Measurements from ENCODE around the gene LOXL1.

The LOXL1 gene

GRCh38 chr15:73983773-73984172, 57.5 kb downstream of the LOXL1 start:
- no peak for DNase-seq

DNA sequence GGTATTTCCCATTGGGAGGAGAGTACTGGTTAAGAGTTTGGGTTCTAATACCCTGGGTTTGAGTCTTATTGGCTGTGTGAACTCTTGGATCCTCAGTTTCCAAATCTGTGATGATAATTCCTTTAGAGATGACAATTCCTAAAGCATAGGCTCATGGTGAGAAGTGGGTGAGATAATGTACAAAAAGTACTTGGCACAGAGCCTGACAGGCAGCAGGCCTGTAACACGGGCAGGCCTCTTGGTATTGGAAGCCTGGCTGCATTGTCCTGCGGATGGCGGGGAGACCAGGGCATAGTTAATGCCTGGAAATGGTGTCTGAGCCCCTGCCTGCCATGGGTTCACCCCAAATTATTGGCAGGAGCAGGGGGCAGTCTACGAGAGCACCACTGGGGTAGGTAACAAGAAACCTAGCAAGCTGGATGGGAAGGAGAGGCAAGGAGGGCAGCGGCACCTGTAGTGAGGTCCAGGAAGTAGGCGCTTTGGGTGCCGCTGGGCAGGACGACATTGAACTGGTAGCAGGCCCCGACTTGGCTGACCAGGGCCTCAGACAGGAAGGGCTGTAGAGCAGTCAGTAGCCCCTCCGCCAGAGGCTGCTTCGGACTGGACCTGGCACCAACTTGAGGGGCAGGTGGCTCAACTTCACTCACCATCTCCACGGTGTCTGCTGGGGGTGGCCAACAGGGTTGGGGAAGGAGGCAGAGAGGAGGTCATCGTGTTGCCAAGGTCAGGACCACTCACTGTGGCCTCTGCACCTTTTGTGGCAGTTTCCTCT, 58.1 kb downstream of the LOXL1 start:
- DNase-seq, result no peak

DNA sequence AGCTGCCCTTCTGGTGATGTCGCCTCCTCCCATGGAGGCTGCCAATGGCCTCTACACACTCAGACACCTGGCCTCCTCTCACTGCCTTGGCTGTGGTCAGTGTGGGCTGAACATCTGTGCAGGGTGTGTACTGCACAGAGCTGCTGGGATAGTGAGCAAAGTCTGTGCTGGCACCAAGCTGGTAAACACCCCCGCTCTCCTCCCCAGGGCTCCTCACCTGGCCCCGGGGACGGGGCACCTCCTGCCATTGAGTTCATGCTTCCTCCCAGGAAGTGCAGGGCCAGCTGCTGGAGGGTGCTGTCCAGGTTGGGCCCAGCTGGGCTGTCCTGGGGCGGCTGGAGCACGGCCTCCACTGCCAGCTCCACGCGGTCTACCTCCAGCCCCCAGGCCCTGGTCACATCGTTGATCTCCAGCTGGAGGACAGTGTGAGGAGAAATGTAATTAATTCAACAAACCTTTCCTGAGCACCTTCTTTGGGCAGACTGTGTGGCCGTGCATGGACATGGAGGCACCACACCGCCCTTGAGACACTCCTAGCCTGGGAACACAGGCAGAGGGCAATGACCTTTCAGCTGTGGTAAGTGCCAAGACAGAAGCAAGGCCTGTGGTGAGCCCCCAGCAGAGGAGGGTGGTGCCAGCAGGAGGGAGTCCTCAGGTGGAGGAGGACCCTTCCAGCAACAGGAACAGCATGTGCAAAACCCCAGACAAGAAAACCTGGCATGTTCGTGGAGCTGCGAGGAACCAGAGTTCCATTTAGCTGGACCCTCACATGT, 59.0 kb downstream of the LOXL1 start:
- no peak for DNase-seq

GRCh38 chr15:73986055-73986775, 60.0 kb downstream of the LOXL1 start:
- no peak for DNase-seq

DNA sequence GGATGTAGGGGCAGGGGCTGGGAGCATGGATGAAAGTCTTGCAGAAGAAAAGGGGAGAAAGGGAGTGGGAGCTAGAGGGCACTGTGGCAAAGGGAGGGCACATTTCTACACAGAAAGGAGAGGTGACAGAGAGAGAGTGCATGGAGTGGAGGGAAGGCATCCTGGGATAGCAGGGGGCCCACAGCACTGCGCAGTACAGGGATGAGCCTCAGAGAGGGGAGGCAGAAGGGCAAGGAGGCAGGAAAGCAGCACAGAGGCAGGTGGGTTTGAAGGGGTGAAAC, 60.5 kb downstream of the LOXL1 start:
- DNase-seq, result no peak

DNA sequence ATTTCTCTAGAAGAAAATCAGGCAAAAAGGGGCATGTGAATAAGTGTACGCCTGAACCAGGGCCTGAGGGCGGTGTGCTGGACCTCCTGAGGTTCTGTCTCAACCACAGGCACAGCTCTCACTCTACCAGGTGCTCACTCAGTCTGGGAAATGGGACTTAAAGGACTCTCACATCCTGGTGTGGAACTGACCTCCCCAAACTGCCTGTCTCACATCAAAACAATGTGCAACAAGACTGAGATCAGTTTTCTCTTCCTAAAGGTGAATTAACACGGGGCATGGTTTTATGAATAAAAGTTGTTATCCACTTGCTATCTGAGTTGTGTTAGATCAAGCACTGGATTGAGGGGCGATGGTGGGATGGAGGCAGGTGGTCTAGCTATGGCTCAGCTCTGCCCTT, 61.0 kb downstream of the LOXL1 start:
- DNase-seq, result no peak

GRCh38 chr15:73987681-73988444, 61.6 kb downstream of the LOXL1 start:
- no peak for DNase-seq

- no peak for DNase-seq
Observed at GRCh38 chr15:73988445-73988969, 62.2 kb downstream of the LOXL1 start.

GRCh38 chr15:73989001-73989798, 62.9 kb downstream of the LOXL1 start:
- no peak for DNase-seq

GRCh38 chr15:73990250-73991005, 64.2 kb downstream of the LOXL1 start:
- DNase-seq, result no peak

GRCh38 chr15:73991260-73991659, 65.0 kb downstream of the LOXL1 start:
- DNase-seq, result no peak

DNA sequence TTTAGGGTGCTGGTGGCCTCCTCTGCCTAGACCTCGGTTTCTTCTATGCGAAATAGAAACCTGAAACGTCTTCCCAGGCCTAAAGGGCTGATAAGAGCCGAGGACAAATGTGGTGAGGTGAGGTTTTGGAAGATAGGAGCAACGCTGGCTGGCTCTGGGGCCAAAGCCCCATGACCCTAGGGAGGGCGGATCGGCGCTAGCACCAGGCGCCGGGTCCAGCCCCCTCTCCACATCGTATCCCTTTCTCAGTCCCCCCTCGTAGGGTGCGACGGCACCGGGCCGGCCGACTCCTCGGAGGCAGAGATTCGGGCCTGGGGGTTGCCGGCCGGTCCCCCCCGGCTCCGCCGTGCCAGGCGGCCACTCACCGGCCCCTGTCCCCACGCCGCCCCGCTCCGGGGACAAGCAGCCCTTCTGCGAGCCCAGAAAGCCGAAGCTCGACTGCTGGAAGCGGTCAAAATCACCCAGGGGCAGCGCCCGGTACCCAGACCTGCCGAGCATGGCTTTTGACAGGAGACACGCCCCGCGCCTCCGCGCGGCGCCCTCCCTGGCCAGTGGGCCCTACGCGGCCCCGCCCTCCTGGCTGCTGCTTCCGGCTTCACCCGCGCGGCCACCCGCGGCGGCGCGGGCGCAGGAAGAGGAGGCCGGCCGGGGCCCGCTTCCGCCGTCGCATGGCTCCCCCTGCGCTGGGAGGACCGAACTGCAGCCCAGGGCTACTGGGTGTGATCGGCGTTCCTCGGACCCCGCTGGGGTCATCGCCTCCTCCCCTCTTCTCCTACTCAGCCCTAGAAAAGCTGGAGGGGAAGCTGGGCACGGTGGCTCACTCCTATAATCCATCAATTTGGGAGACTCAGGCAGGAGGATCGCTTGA, 65.7 kb downstream of the LOXL1 start, which contains the start of gene STOML1:
TSS of gene STOML1 (minus strand) at position 570 of the 868 bp plus-strand sequence. CDS start at position 498, 72 bp downstream.
- peak; percentile 71 for DNase-seq

- DNase-seq, result no peak
Observed at GRCh38 chr15:73992594-73992898, 66.3 kb downstream of the LOXL1 start.

- DNase-seq, result no peak
Observed at GRCh38 chr15:73993211-73993994, 67.1 kb downstream of the LOXL1 start.

DNA sequence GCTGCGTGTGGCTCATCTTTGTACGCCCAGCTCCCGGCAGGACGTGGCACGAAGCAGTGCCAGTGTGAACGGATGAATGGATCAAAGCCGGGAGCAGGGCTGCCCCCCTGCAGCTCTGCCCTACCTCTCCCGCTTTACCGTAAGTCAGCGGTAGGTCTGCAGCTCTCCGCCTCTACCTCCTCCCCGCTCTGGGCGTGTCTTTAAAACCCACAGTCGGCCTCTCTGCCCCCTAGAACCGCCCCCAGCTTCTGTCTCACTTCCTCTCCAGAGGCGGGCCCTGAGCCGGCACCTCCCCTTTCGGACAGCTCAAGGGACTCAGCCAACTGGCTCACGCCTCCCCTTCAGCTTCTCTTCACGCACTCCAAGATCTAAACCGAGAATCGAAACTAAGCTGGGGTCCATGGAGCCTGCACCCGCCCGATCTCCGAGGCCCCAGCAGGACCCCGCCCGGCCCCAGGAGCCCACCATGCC, 68.2 kb downstream of the LOXL1 start, which contains the start of gene PML:
TSS of gene PML (plus strand) at position 304 of the 471 bp plus-strand sequence. CDS start at position 401, 97 bp downstream.
- DNase-seq, result peak; percentile 79

GRCh38 chr15:73994912-73995622, 68.8 kb downstream of the LOXL1 start:
- no peak for DNase-seq

DNA sequence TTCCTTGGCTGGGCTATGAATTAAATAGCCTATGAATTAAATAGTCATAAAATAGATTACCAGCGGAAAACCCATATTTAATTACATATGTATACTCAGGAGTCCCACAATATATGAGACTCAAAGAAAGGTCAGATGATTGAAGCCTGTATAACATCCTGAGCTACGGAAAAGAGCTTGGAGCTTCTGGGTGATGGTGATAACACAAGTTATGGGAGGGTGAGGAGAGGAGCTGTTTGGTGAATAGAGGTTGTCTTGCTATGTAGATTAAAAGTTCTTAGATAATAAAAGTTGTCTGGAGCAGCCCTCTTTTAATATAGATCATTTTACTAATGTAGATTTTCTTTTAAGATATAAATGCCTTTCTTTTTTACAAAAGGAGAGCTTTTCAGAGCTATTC, 70.0 kb downstream of the LOXL1 start:
- no peak for DNase-seq

DNA sequence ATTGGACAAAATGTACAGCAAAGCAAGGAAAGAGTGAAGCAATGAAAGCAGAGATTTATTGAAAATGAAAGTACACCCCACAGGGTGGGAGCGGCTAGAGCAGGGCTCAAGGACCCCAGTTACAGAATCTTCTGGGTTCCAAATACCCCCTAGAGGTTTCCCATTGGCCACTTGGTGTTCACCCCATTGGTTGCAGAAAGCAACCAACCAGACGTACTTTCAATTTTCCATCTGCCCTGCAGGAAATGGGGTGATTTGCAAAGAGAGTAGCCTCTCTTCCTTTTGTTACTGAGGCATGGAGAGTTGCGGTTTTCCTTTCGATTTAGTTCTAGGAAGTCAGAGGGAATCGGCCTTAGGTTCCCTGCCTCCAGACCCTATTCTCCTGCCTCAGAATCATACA, 70.7 kb downstream of the LOXL1 start:
- no peak for DNase-seq

All from NCI-H1694 treated with DMSO at 0.1 percent for 48 hours (cell line).